Chondrocyte (in vitro differentiated cells): ENCODE results near the gene SFI1. TPM values are rescaled to one million over a fixed set of nuclear protein-coding genes. Genes with fewer than 3 reads are reported as not detected.

Experiments used
- DNase-seq: peaks from one replicate; pipeline ENCODE4 v3.0.0; 2021; ENCODE audit warnings: mixed read lengths, low spot score
- H3K27ac Mint-ChIP-seq: one replicate; pipeline ENCODE4 v1.8.0; 2021; ENCODE audit warnings: mild to moderate bottlenecking, moderate library complexity, mixed read lengths; ENCODE audit not compliant: unreplicated experiment
- H3K27me3 Mint-ChIP-seq: 2 replicates; pipeline ENCODE4 v1.8.0; 2021; ENCODE audit warnings: low read depth, mixed read lengths
- H3K36me3 Mint-ChIP-seq: 2 replicates; pipeline ENCODE4 v1.8.0; 2021; ENCODE audit warnings: low read depth, mixed read lengths
- H3K4me1 Mint-ChIP-seq: 2 replicates; pipeline ENCODE4 v1.8.0; 2021; ENCODE audit warnings: low read depth, mild to moderate bottlenecking, mixed read lengths
- H3K4me3 Mint-ChIP-seq: one replicate; pipeline ENCODE4 v1.8.0; 2021; ENCODE audit warnings: mild to moderate bottlenecking, moderate library complexity, mixed read lengths; ENCODE audit not compliant: unreplicated experiment
- H3K9me3 Mint-ChIP-seq: 2 replicates; pipeline ENCODE4 v1.8.0; 2021; ENCODE audit warnings: low read depth, mixed read lengths
- CTCF ChIP-seq: fragments of 200-600 bp; sonication (generic); IDR thresholded peaks from 2 replicates; pipeline ENCODE4 v1.5.0; 2021; ENCODE audit warnings: antibody characterized with exemption, mild to moderate bottlenecking, moderate library complexity
- total RNA-seq: library from RNA; stranded (reverse); gene quantifications from 3 replicates; pipeline ENCODE4 v1.2.1, GENCODE V29; 2021

The SFI1 gene
- total RNA-seq, 1 donor from 2014 or later: 20.3 TPM

GRCh38 chr22:31625661-31626426 lies 129.5 kb downstream of the SFI1 start:
- peaks cover 50% of the 10 kb centered on the region for H3K4me1 Mint-ChIP-seq
- no peak for TF ChIP-seq CTCF
- no peaks in the 10 kb centered on the region for H3K9me3 Mint-ChIP-seq
- no peak overlapping the region for H3K27ac Mint-ChIP-seq
- DNase-seq: no peak
- H3K27me3 Mint-ChIP-seq: no peaks in the 10 kb centered on the region
- no peaks in the 10 kb centered on the region for H3K36me3 Mint-ChIP-seq
- H3K4me3 Mint-ChIP-seq: no peak overlapping the region

- Mint-ChIP-seq H3K36me3 (no peaks in the 10 kb centered on the region), H3K4me1 (peaks cover 57% of the 10 kb centered on the region), H3K27me3 (no peaks in the 10 kb centered on the region), H3K9me3 (no peaks in the 10 kb centered on the region), H3K27ac (peak overlapping the region; percentile 51), H3K4me3 (no peak overlapping the region)
- no peak for DNase-seq
- TF ChIP-seq CTCF: no peak
These were observed 130.3 kb downstream of the SFI1 start for GRCh38 chr22:31626427-31627150.

GRCh38 chr22:31627223-31627731 lies 130.9 kb downstream of the SFI1 start:
- no peak overlapping the region for H3K27ac Mint-ChIP-seq
- H3K4me3 Mint-ChIP-seq: no peak overlapping the region
- no peak for DNase-seq
- peaks cover 57% of the 10 kb centered on the region for H3K4me1 Mint-ChIP-seq
- H3K36me3 Mint-ChIP-seq: no peaks in the 10 kb centered on the region
- TF ChIP-seq CTCF: no peak
- no peaks in the 10 kb centered on the region for H3K9me3 Mint-ChIP-seq
- no peaks in the 10 kb centered on the region for H3K27me3 Mint-ChIP-seq

GRCh38 chr22:31628362-31628761 lies 132.0 kb downstream of the SFI1 start:
- DNase-seq: no peak
- Mint-ChIP-seq H3K36me3 (no peaks in the 10 kb centered on the region), H3K27ac (peak overlapping the region; percentile 32), H3K9me3 (no peaks in the 10 kb centered on the region), H3K27me3 (no peaks in the 10 kb centered on the region), H3K4me3 (no peak overlapping the region), H3K4me1 (peaks cover 57% of the 10 kb centered on the region)
- TF ChIP-seq CTCF: no peak

- Mint-ChIP-seq H3K27me3 (no peaks in the 10 kb centered on the region), H3K36me3 (no peaks in the 10 kb centered on the region), H3K4me1 (peaks cover 60% of the 10 kb centered on the region), H3K27ac (peak overlapping the region; percentile 12), H3K4me3 (peak overlapping the region; percentile 85), H3K9me3 (no peaks in the 10 kb centered on the region)
- no peak for TF ChIP-seq CTCF
- DNase-seq: no peak
These were observed 132.8 kb downstream of the SFI1 start for GRCh38 chr22:31628969-31629708.
